ENCODE results near the gene CABLES1.

GRCh38 chr18:23200756-23201155 is 65.5 kb downstream of the CABLES1 start:
- TF ChIP-seq CTCF (conservative IDR thresholded peaks at IDR 0.05; ENCODE audit: low read depth, low read length) (no peak), BHLHE40 (IDR thresholded peaks at IDR 0.05; ENCODE audit: low read depth, low read length) (no peak), POLR2A (IDR thresholded peaks at IDR 0.05; ENCODE audit: low read depth, low read length) (no peak), RAD21 (IDR thresholded peaks at IDR 0.05; ENCODE audit: low read length) (no peak), CEBPB (IDR thresholded peaks at IDR 0.05; ENCODE audit: low read depth, low read length) (no peak), RFX5 (IDR thresholded peaks at IDR 0.05; ENCODE audit: low read depth, low read length) (no peak), MXI1 (IDR thresholded peaks at IDR 0.05; ENCODE audit: borderline replicate concordance, low read depth, low read length) (no peak), SMC3 (IDR thresholded peaks at IDR 0.05; ENCODE audit: low read depth, low read length) (no peak)
- TF ChIP-seq, protein P1, sequence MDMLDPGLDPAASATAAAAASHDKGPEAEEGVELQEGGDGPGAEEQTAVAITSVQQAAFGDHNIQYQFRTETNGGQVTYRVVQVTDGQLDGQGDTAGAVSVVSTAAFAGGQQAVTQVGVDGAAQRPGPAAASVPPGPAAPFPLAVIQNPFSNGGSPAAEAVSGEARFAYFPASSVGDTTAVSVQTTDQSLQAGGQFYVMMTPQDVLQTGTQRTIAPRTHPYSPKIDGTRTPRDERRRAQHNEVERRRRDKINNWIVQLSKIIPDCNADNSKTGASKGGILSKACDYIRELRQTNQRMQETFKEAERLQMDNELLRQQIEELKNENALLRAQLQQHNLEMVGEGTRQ (IDR thresholded peaks at IDR 0.05; ENCODE audit: low read depth, low read length) = no peak
